ENCODE data around the gene ANKRD16.
"Not testable (repeated sequence)": the region's sequence is repeated elsewhere in the genome, so short reads cannot be mapped to it uniquely, and the experiment has no call there.

Gene ANKRD16

GRCh38 chr10:5889624-5890451 is at the start of gene ANKRD16, which contains the start of gene FBH1:
Gene ANKRD16 (minus strand): TSS chr10:5889893. CDS start chr10:5889354, 539 bp downstream.
Gene FBH1 (plus strand): TSS chr10:5890243. CDS start chr10:5890346, 103 bp downstream.
- peak; percentile 100 for DNase-seq

- DNase-seq = no peak
Observed at GRCh38 chr10:5938291-5938690, 48.6 kb upstream of the ANKRD16 start.

GRCh38 chr10:5937016-5937415 is 47.3 kb upstream of the ANKRD16 start:
- no peak for DNase-seq

- no peak for DNase-seq
Observed at GRCh38 chr10:5935628-5936027, 45.9 kb upstream of the ANKRD16 start.

- DNase-seq = no peak
Observed at GRCh38 chr10:5933909-5934546, 44.3 kb upstream of the ANKRD16 start.

GRCh38 chr10:5932345-5932744 is 42.7 kb upstream of the ANKRD16 start:
- no peak for DNase-seq

- DNase-seq = no peak
Observed at GRCh38 chr10:5930272-5930671, 40.6 kb upstream of the ANKRD16 start.

GRCh38 chr10:5929442-5929841 is 39.7 kb upstream of the ANKRD16 start:
- no peak for DNase-seq

GRCh38 chr10:5927306-5927705 is 37.6 kb upstream of the ANKRD16 start:
- no peak for DNase-seq

GRCh38 chr10:5924889-5925288 is 35.2 kb upstream of the ANKRD16 start:
- no peak for DNase-seq

GRCh38 chr10:5921746-5922145 is 32.1 kb upstream of the ANKRD16 start:
- no peak for DNase-seq

GRCh38 chr10:5919568-5919967 is 29.9 kb upstream of the ANKRD16 start:
- no peak for DNase-seq

- DNase-seq = no peak
Observed at GRCh38 chr10:5918763-5919162, 29.1 kb upstream of the ANKRD16 start.

GRCh38 chr10:5917305-5917704 is 27.6 kb upstream of the ANKRD16 start:
- no peak for DNase-seq

- no peak for DNase-seq
Observed at GRCh38 chr10:5915451-5915850, 25.8 kb upstream of the ANKRD16 start.

GRCh38 chr10:5913736-5914135 is 24.0 kb upstream of the ANKRD16 start:
- DNase-seq = no peak

GRCh38 chr10:5911670-5912069 is 22.0 kb upstream of the ANKRD16 start:
- DNase-seq = no peak

GRCh38 chr10:5910323-5911100 is 20.8 kb upstream of the ANKRD16 start:
- DNase-seq = no peak

GRCh38 chr10:5908676-5909075 is 19.0 kb upstream of the ANKRD16 start:
- not testable (repeated sequence) for DNase-seq

- DNase-seq = no peak
Observed at GRCh38 chr10:5906651-5907050, 17.0 kb upstream of the ANKRD16 start.

- peak; percentile 53 for DNase-seq
Observed at GRCh38 chr10:5905854-5906507, 16.3 kb upstream of the ANKRD16 start.

GRCh38 chr10:5904227-5904626 is 14.5 kb upstream of the ANKRD16 start:
- DNase-seq = no peak

GRCh38 chr10:5903563-5903962 is 13.9 kb upstream of the ANKRD16 start:
- DNase-seq = no peak

Measured in left hindlimb (tissue), 1 donor.